22Rv1 (cell line): ENCODE data around the gene ANKRD42.

Experiments
- ZFX ChIP-seq: fragments of 450-650 bp; IDR thresholded peaks from 2 replicates; pipeline ENCODE4 v1.6.1; 2017; ENCODE audit warnings: antibody characterized with exemption, borderline replicate concordance
- TF ChIP-seq, protein P1 (sequence below): fragments of 450-650 bp; IDR thresholded peaks from 2 replicates; pipeline ENCODE4 v1.5.1; 2017; ENCODE audit warnings: mild to moderate bottlenecking

DNA sequence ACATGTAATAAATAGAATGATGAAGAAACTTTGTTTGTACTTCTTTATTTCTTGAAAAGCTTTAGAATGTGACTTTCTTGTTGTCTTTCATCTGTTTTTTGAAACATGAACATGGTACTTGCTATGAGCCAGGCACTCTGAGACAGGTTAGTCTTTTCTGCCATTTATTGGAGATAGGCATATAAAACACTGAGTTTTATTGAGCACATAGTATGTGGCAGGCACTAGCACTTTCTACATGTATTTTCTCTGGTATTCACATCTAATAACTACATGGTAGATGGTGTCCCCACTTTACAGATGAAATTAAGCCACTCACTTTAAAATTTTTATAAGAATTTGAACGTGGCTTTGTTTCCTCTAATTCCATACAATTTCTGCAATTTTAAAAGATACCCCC lies 7.7 kb upstream of the ANKRD42 start:
- TF ChIP-seq, protein P1, sequence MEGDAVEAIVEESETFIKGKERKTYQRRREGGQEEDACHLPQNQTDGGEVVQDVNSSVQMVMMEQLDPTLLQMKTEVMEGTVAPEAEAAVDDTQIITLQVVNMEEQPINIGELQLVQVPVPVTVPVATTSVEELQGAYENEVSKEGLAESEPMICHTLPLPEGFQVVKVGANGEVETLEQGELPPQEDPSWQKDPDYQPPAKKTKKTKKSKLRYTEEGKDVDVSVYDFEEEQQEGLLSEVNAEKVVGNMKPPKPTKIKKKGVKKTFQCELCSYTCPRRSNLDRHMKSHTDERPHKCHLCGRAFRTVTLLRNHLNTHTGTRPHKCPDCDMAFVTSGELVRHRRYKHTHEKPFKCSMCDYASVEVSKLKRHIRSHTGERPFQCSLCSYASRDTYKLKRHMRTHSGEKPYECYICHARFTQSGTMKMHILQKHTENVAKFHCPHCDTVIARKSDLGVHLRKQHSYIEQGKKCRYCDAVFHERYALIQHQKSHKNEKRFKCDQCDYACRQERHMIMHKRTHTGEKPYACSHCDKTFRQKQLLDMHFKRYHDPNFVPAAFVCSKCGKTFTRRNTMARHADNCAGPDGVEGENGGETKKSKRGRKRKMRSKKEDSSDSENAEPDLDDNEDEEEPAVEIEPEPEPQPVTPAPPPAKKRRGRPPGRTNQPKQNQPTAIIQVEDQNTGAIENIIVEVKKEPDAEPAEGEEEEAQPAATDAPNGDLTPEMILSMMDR: no peak
- no peak for TF ChIP-seq ZFX
